ENCODE results near the gene SUPT6H. TPM values are rescaled to one million over a fixed set of nuclear protein-coding genes. Genes with fewer than 3 reads are reported as not detected.

The SUPT6H gene
- total and polyA plus RNA-seq, 9 of the 15 experiments (the other 6 are each of a cell fraction or from before 2014, with no cell fraction given) = 1.7 to 77.7 (median 49.2) TPM

- TF ChIP-seq ZNF609 (CRISPR knock-in tag; IDR thresholded peaks at IDR 0.05; ENCODE audit: borderline replicate concordance) = 0 out of 2 replicates have a peak, but pooled peaks have one; percentile 84
- TF ChIP-seq MCM5 (IDR thresholded peaks at IDR 0.05; ENCODE audit: low read depth) = no peak
- 0 out of 4 replicates have a peak, but pooled peaks of 1 of the 2 experiments have one; percentile 32 for TF ChIP-seq SRF (CRISPR knock-in tag; IDR thresholded peaks at IDR 0.05)
- TF ChIP-seq SAFB (IDR thresholded peaks at IDR 0.05; ENCODE audit: borderline replicate concordance, low read depth, low read length) = 0 out of 2 replicates have a peak, but pooled peaks have one; percentile 30
- peak; percentile 73; the same call in 1 of the 2 replicates for TF ChIP-seq RREB1 (CRISPR knock-in tag; IDR thresholded peaks at IDR 0.05)
- TF ChIP-seq STAG1 (CRISPR knock-in tag; IDR thresholded peaks at IDR 0.05; ENCODE audit: borderline replicate concordance) = peak; percentile 91
- peak; percentile 28; the same call in 1 of the 2 replicates for TF ChIP-seq SUPT5H (IDR thresholded peaks at IDR 0.05)
- TF ChIP-seq ZNF583 (CRISPR knock-in tag; IDR thresholded peaks at IDR 0.05) = peak; percentile 49; the same call in 1 of the 2 replicates
- peak; percentile 38 for TF ChIP-seq KDM5B (IDR thresholded peaks at IDR 0.05; ENCODE audit: insufficient replicate concordance, low read depth, low read length)
- TF ChIP-seq ZNF124 (CRISPR knock-in tag; IDR thresholded peaks at IDR 0.05) = no peak
- peak; percentile 73; the same call in 1 of the 2 replicates for TF ChIP-seq ERF (CRISPR knock-in tag; IDR thresholded peaks at IDR 0.05)
- TF ChIP-seq E2F6 (IDR thresholded peaks at IDR 0.05; ENCODE audit: borderline replicate concordance in 1 of 2, extremely low read depth in 1 of 2, insufficient read depth in 1 of 2, insufficient read length in 1 of 2, low read depth in 1 of 2, low read length in 1 of 2, poor library complexity in 1 of 2, severe bottlenecking in 1 of 2) = peak; percentile 79 to 89
- peak; percentile 80 for TF ChIP-seq NR2C2 (CRISPR knock-in tag; IDR thresholded peaks at IDR 0.05)
- TF ChIP-seq NR2C2 (tag; IDR thresholded peaks at IDR 0.05) = no peak; the same call in 1 of the 2 replicates
Observed at GRCh38 chr17:28726627-28727491, 64.9 kb downstream of the SUPT6H start (continued).

Measured in K562 (cell line).